Osteocyte (in vitro differentiated cells): Measurements from ENCODE around the gene MED7. TPM values are rescaled to one million over a fixed set of nuclear protein-coding genes. Genes with fewer than 3 reads are reported as not detected.
"Not testable (repeated sequence)": the region's sequence is repeated elsewhere in the genome, so short reads cannot be mapped to it uniquely, and the experiment has no call there.

Source experiments
- DNase-seq: peaks from one replicate; pipeline ENCODE4 v3.0.0; 2021; ENCODE audit warnings: mixed read lengths; ENCODE audit not compliant: unreplicated experiment; ENCODE audit errors: extremely low spot score
- H3K27ac Mint-ChIP-seq: one replicate; pipeline ENCODE4 v1.8.0; 2021; ENCODE audit warnings: mild to moderate bottlenecking, mixed read lengths; ENCODE audit not compliant: unreplicated experiment
- H3K27me3 Mint-ChIP-seq: one replicate; pipeline ENCODE4 v1.8.0; 2021; ENCODE audit warnings: mixed read lengths; ENCODE audit not compliant: unreplicated experiment
- H3K36me3 Mint-ChIP-seq: one replicate; pipeline ENCODE4 v1.8.0; 2021; ENCODE audit warnings: mixed read lengths; ENCODE audit not compliant: unreplicated experiment
- H3K4me1 Mint-ChIP-seq: one replicate; pipeline ENCODE4 v1.8.0; 2021; ENCODE audit warnings: mixed read lengths; ENCODE audit not compliant: unreplicated experiment
- H3K4me3 Mint-ChIP-seq: one replicate; pipeline ENCODE4 v1.8.0; 2021; ENCODE audit warnings: mild to moderate bottlenecking, moderate library complexity, mixed read lengths; ENCODE audit not compliant: unreplicated experiment
- H3K9me3 Mint-ChIP-seq: one replicate; pipeline ENCODE4 v1.8.0; 2021; ENCODE audit warnings: mixed read lengths; ENCODE audit not compliant: unreplicated experiment
- total RNA-seq: library from RNA; stranded (reverse); gene quantifications from 2 replicates; pipeline ENCODE4 v1.2.1, GENCODE V29; 2021
- TF ChIP-seq, protein P1 (sequence below): fragments of 200-600 bp; sonication (generic); IDR thresholded peaks from 2 replicates; pipeline ENCODE4 v1.5.0; 2021; ENCODE audit warnings: antibody characterized with exemption, mild to moderate bottlenecking, moderate library complexity

Gene MED7
- total RNA-seq, 1 donor from 2014 or later: 9.2 TPM

DNA sequence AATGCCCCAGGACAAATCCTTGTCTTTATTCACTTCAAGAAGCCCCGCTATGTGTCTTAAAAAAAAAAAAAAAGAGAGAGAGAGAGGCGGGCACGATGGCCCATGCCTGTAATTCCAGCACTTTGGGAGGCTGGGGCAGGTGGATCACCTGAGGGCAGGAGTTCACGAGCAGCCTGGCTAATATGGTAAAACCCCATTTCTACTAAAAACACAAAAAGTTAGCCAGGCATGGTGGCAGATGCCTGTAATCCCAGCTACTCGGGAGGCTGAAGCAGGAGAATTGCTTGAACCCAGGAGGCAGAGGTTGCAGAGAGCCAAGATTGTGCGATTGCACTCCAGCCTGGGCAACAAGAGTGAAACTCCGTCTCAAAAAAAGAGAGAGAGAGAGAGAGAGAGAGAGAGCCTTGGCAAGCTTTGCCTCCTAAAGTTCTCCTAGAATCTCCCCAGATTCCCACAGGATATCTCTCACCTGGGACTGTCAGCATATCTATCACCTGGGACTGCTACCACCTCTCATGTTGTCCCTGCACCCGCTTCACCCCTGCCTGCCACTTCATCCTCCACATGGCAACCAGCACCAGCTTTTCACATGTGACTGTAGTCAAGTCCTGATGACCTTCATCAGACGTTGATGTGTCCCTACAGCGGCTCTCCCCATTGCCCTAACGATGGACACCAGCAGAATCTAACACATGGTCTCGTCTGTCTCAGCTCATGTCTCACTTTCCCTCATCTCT, 43.8 kb upstream of the MED7 start:
- Mint-ChIP-seq H3K27ac (no peak overlapping the region), H3K4me1 (no peaks in the 10 kb centered on the region), H3K9me3 (no peaks in the 10 kb centered on the region), H3K27me3 (peaks cover 52% of the 10 kb centered on the region), H3K4me3 (no peak overlapping the region), H3K36me3 (no peaks in the 10 kb centered on the region)
- TF ChIP-seq, protein P1, sequence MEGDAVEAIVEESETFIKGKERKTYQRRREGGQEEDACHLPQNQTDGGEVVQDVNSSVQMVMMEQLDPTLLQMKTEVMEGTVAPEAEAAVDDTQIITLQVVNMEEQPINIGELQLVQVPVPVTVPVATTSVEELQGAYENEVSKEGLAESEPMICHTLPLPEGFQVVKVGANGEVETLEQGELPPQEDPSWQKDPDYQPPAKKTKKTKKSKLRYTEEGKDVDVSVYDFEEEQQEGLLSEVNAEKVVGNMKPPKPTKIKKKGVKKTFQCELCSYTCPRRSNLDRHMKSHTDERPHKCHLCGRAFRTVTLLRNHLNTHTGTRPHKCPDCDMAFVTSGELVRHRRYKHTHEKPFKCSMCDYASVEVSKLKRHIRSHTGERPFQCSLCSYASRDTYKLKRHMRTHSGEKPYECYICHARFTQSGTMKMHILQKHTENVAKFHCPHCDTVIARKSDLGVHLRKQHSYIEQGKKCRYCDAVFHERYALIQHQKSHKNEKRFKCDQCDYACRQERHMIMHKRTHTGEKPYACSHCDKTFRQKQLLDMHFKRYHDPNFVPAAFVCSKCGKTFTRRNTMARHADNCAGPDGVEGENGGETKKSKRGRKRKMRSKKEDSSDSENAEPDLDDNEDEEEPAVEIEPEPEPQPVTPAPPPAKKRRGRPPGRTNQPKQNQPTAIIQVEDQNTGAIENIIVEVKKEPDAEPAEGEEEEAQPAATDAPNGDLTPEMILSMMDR: no peak
- no peak for DNase-seq

GRCh38 chr5:157185122-157185521, 42.5 kb upstream of the MED7 start:
- not testable (repeated sequence) for H3K36me3 Mint-ChIP-seq, H3K4me1 Mint-ChIP-seq, H3K4me3 Mint-ChIP-seq, H3K27ac Mint-ChIP-seq, H3K9me3 Mint-ChIP-seq, DNase-seq
- H3K27me3 Mint-ChIP-seq: peaks cover 55% of the 10 kb centered on the region

GRCh38 chr5:157184117-157184670, 41.5 kb upstream of the MED7 start:
- Mint-ChIP-seq H3K27me3 (peaks cover 57% of the 10 kb centered on the region), H3K9me3 (no peaks in the 10 kb centered on the region), H3K27ac (no peak overlapping the region), H3K4me3 (no peak overlapping the region), H3K4me1 (no peaks in the 10 kb centered on the region), H3K36me3 (no peaks in the 10 kb centered on the region)
- TF ChIP-seq, protein P1: no peak
- DNase-seq: no peak

DNA sequence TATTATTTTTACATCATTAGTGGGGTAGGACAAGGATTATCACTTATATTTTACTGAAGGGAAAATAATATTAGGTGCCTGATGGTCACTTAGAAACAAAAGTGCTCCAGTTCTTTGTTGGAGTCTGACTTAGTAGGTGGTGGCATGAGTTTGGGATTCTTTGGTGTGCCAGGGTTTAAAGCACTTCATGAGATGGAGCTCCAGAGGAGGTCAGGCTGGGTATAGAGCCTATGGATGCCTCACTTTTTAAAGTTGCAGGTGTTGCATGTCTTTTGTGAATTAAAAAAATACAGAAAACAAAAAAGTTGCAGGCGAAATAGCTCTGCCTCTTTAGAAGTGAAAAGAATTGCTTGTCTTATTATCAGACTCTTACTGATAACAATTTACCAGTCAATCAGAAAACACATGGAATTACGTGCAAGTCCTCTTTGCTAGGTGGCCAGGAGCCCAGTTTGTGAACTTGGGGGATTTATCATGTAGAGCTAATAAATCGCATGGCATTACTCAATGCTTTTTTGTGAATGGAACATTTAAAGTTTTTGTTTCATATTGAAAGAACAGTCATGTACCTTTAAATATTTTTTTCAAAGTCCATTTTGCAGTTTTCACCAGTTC, 39.6 kb upstream of the MED7 start:
- no peaks in the 10 kb centered on the region for H3K36me3 Mint-ChIP-seq
- H3K9me3 Mint-ChIP-seq: no peaks in the 10 kb centered on the region
- peaks cover 55% of the 10 kb centered on the region for H3K27me3 Mint-ChIP-seq
- no peak overlapping the region for H3K27ac Mint-ChIP-seq
- no peaks in the 10 kb centered on the region for H3K4me1 Mint-ChIP-seq
- H3K4me3 Mint-ChIP-seq: no peak overlapping the region
- TF ChIP-seq, protein P1: no peak
- DNase-seq: no peak

DNA sequence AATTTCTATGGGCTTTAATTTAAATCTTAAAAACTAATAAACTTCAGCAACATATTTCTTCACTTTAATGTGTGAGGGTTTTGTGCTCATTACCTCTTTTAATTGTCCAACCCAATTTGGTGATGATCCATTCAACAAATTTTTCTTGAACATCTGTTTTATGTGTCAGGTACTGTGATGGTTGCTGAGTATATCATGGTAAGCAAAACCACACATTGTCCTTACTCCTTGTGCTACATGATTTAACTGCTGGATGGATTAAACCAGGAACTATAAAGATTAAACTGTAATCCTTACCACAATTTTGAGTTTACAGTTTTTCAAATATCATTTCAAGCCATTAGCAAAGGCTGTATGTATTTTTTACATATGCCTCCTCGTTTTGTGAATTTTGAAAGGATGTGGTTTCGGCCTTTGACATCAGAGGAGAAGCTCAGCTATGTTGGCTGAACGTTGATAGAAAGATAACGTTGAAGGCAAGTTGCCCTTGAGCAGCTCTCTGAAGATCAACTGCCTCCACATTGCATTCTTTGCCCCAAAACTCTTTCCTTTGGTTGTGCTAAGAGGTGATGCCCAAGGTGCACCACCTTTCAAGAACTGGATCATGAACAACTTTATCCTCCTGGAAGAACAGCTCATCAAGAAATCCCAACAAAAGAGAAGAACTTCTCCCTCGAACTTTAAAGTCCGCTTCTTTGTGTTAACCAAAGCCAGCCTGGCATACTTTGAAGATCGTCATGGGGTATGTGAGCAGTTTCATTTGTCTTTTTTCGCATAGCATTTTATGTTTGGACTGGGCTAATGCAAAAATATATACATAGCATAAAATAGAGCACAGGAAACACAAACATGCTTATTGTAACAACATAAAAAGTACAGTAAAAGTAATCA, 38.0 kb upstream of the MED7 start, which contains the start of gene ITK:
ITK (plus strand) TSS at position 467 of the 891 bp plus-strand sequence; CDS start at position 605, 138 bp downstream.
- TF ChIP-seq, protein P1: no peak
- no peak within 1 kb of the TSS for H3K27ac Mint-ChIP-seq
- H3K27me3 Mint-ChIP-seq: peaks cover 53% of the 10 kb centered on the region
- no peaks in the 10 kb centered on the region for H3K4me1 Mint-ChIP-seq
- no peaks in the 10 kb centered on the region for H3K36me3 Mint-ChIP-seq
- no peak within 1 kb of the TSS for H3K4me3 Mint-ChIP-seq
- DNase-seq: no peak
- H3K9me3 Mint-ChIP-seq: no peaks in the 10 kb centered on the region
